ENCODE measurements around the gene NRXN3. TPM values are rescaled to one million over a fixed set of nuclear protein-coding genes. Genes with fewer than 3 reads are reported as not detected.

NRXN3 gene
- total RNA-seq, 4 donors from 2014 or later = 0.04 to 0.16 TPM; not detected in 2

GRCh38 chr14:78950649-78951048 is 780.5 kb downstream of the NRXN3 start:
- TF ChIP-seq POLR2A (IDR thresholded peaks at IDR 0.05) (no peak), CTCF (IDR thresholded peaks at IDR 0.05 in 4 of 5, conservative IDR thresholded peaks at IDR 0.05 in 1 of 5) (no peak)
- intact Hi-C loops (cut with DNase I; ENCODE audit: low total_unique reads) (no loop called here), in situ Hi-C loops (cut with MboI; ENCODE audit: low sequenced_read_pairs in 4 of 4) (loop anchor here in 3 of 4 donors (25.0 kb wide), 1 partner anchor 1887 kb away; no protein-coding TSS in a partner anchor)
- H3K4me3 ChIP-seq = no peak overlapping the region
- peaks cover 0 to 4% (median 0%) of the 10 kb centered on the region in 3 donors for H3K27me3 ChIP-seq
- ATAC-seq (no peak), DNase-seq (no peak)
- H3K36me3 ChIP-seq = no peaks in the 10 kb centered on the region
- H3K27ac ChIP-seq = no peak overlapping the region
- H3K4me1 ChIP-seq = no peaks in the 10 kb centered on the region
- no peaks in the 10 kb centered on the region for H3K9me3 ChIP-seq

GRCh38 chr14:78951602-78952001 is 781.4 kb downstream of the NRXN3 start:
- no peak for ATAC-seq
- in situ Hi-C loops (cut with MboI; ENCODE audit: low sequenced_read_pairs in 4 of 4) (loop anchor here in 3 of 4 donors (25.0 kb wide), 1 partner anchor 1886 kb away; no protein-coding TSS in a partner anchor), intact Hi-C loops (cut with DNase I; ENCODE audit: low total_unique reads) (no loop called here)
- TF ChIP-seq POLR2A (IDR thresholded peaks at IDR 0.05) (no peak), CTCF (IDR thresholded peaks at IDR 0.05 in 4 of 5, conservative IDR thresholded peaks at IDR 0.05 in 1 of 5) (no peak)
- H3K36me3 ChIP-seq = no peaks in the 10 kb centered on the region
- no peaks in the 10 kb centered on the region for H3K4me1 ChIP-seq
- H3K4me3 ChIP-seq = no peak overlapping the region
- H3K27ac ChIP-seq = no peak overlapping the region
- no peaks in the 10 kb centered on the region for H3K9me3 ChIP-seq
- peaks cover 0 to 4% (median 0%) of the 10 kb centered on the region in 3 donors for H3K27me3 ChIP-seq
- DNase-seq = no peak

- peak in 4 of 5 experiments; percentile 29 to 79 (median 62) for TF ChIP-seq CTCF (IDR thresholded peaks at IDR 0.05 in 4 of 5, conservative IDR thresholded peaks at IDR 0.05 in 1 of 5)
- no peak for TF ChIP-seq POLR2A (IDR thresholded peaks at IDR 0.05)
These were observed 789.6 kb downstream of the NRXN3 start for GRCh38 chr14:78959674-78960264.

GRCh38 chr14:78967111-78967809 is 797.1 kb downstream of the NRXN3 start:
- ATAC-seq (no peak), DNase-seq (no peak)
- no peak overlapping the region for H3K27ac ChIP-seq
- no peaks in the 10 kb centered on the region for H3K4me1 ChIP-seq
- H3K9me3 ChIP-seq = no peaks in the 10 kb centered on the region
- H3K36me3 ChIP-seq = no peaks in the 10 kb centered on the region
- intact Hi-C loops (cut with DNase I; ENCODE audit: low total_unique reads) = loop anchor here (10.0 kb wide), 1 partner anchor 1878 kb away; no protein-coding TSS in a partner anchor
- TF ChIP-seq POLR2A (IDR thresholded peaks at IDR 0.05) = no peak
- TF ChIP-seq CTCF (IDR thresholded peaks at IDR 0.05 in 4 of 5, conservative IDR thresholded peaks at IDR 0.05 in 1 of 5) = no peak
- H3K27me3 ChIP-seq = no peaks in the 10 kb centered on the region
- no peak overlapping the region for H3K4me3 ChIP-seq
- in situ Hi-C loops (cut with MboI; ENCODE audit: low sequenced_read_pairs in 4 of 4) = loop anchor here in 3 of 4 donors (25.0 kb wide), 1 partner anchor 1870 kb away; no protein-coding TSS in a partner anchor

More at GRCh38 chr14:78959674-78960264, 789.6 kb downstream of the NRXN3 start:
- Histone ChIP-seq H3K27ac (no peak overlapping the region), H3K36me3 (no peaks in the 10 kb centered on the region), H3K27me3 (no peaks in the 10 kb centered on the region), H3K4me3 (peak overlapping the region; percentile 18 to 51 (median 30)), H3K4me1 (peaks cover 0 to 6% of the 10 kb centered on the region in 2 donors), H3K9me3 (no peaks in the 10 kb centered on the region)
- DNase-seq (peak; percentile 16 to 37), ATAC-seq (peak; percentile 63 to 69)
- in situ Hi-C loops (cut with MboI; ENCODE audit: low sequenced_read_pairs in 4 of 4) (loop anchor here in 3 of 4 donors (25.0 kb wide), 1 partner anchor 1878 kb away; no protein-coding TSS in a partner anchor), intact Hi-C loops (cut with DNase I; ENCODE audit: low total_unique reads) (loop anchor here (10.0 kb wide), 1 partner anchor 1885 kb away; no protein-coding TSS in a partner anchor)
